GM11168 (cell line): ENCODE measurements around the gene CD300H.
"Not testable (repeated sequence)": the region's sequence is repeated elsewhere in the genome, so short reads cannot be mapped to it uniquely, and the experiment has no call there.

ENCODE experiments used
- in situ Hi-C: fragments of 300-500 bp; cut with MboI; formaldehyde crosslinking; loops from one replicate; pipeline ENCODE4 v1.12.0; 2022; ENCODE audit warnings: low sequenced_read_pairs; ENCODE audit not compliant: unreplicated experiment

The CD300H gene

DNA sequence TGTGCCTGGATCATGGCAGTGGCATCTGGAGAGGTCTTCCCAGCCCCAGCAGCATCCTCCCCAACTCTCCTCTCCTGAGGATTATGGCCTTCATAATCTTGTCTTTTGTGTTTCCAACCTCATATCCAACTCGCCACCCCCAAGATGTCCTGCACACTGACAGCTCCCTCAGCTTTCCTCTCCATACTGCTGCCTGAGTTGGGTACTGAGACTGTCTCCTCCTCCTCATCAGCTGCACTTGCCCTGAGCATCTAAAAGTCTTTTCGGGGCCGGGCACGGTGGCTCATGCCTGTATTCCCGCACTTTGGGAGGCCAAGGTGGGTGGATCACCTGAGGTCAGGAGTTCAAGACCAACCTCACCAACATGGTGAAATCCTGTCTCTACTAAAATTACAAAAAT, 38.1 kb downstream of the CD300H start:
- in situ Hi-C loops, result no loop called here

DNA sequence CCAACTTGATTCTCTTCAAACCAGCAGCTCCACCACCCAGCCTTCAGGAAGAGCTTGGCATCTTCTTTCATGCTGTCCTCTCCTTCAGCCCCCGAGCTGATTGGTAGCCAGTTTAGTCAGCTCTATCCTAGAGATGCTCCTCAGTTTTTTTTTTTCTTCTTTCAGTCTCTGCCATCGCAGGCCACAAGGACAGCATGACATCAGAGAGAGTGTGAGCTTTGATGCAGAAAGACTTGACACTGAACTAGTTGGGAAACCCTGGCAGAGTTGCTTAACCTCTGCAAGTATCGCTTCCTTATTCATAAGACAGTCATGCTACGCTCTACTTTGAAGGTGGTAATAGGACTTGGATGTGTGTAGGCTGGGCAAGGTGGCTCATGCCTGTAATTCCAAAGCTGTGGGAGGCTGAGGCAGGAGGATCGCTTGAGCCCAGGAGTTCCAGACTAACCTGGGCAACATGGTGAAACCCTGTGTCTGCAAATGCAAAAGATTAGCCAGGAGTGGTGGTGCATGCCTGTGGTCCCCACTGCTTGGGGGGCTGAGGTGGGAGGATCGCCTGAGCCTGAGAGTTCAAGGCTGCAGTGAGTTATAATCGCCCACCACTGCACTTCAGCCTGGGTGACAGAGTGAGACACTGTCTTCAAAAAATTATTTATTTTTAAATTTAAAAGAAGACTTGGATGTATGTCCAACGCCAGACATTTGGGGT, 38.7 kb downstream of the CD300H start:
- in situ Hi-C loops, result no loop called here

DNA sequence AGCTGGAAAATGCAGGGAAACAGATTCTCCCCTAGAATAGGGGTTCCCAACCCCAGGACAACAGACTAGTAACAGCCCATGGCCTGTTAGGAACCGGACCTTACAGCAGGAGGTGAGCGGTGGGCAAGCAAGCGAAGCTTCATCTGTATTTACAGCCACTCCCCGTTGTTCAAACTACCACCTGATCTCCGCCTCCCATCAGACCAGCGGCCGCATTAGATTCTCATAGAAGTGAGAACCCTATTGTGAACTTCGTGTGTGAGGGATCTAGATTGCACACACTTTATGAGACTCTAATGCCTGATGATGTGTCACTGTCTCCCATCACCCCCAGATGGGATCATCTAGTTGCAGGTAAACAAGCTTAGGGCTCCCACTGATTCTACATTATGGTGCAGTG, 39.6 kb downstream of the CD300H start:
- in situ Hi-C loops, result no loop called here

DNA sequence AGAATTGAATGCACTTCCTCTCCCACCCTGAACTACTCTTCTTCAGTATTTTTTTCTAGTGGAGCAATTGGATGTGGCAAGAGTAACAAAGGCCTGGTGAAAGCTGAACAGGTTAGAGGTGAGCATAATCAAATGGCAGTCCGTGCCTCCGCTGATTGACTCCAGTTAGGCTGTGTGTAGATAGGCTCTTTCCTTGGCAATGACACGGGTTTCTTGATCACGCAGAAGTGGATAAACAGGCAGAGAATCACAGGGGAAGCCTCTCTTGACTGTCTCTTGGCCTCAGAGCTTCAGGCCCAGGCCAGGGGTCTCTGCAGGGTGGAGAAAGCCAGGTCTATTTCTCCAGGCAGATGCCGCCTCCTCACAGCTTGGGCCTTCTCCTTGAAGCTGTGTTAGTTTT, 40.2 kb downstream of the CD300H start:
- in situ Hi-C loops, result no loop called here

DNA sequence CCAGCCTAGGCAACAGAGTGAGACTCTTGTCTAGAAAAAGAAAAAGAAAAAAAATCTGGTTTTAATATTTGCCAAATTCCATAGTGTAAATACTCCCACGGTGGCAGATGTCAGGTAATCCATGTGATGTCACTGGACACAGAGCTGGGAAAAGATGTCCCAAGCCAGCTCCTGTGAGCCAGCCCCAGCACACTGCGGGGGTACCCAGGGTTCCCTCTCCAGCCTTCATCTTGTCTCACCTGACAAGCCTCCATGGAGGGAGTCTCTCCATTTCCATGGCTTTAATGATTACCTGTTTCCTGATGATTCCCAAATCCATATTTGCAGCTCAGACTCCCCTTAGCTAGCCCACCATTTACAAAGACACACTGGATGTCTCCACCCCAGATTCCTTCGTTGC, 40.6 kb downstream of the CD300H start:
- in situ Hi-C loops, result no loop called here

DNA sequence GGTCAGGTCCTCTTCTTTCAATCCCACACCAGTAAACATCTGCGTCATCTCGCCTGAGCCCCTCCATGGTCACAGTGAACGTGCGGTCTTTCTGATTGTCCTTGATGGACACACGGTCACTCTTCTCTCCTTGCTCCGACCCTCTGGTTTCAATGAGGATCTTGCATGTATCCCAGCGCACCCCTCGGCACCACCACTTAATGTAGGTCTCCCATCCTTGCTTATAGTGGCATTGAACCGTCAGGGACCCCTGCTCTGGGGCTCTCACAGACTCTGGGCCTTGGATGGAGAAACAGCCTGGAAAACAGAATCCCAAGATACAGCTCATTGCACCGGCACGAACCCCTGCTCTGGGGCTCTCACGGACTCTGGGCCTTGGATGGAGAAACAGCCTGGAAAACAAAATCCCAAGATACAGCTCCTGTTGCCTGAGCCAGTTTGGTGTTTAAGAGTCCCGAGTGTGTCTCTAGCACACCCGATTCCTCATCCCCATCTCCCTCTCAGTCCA, 41.5 kb downstream of the CD300H start:
- in situ Hi-C loops, result no loop called here

DNA sequence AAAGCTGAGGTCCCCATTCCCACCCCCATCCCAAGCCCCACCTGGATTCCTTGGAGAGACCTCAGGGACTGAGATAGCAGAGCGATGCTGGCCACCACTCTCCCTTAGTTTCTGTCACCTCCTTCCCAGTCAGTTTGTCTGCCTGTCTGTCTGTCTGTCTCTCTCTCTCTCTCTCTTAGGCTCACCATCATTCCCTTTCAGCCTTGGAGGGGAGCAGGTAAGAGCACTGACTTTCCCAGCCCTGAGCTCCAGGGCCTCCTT, 41.9 kb downstream of the CD300H start:
- in situ Hi-C loops, result no loop called here

DNA sequence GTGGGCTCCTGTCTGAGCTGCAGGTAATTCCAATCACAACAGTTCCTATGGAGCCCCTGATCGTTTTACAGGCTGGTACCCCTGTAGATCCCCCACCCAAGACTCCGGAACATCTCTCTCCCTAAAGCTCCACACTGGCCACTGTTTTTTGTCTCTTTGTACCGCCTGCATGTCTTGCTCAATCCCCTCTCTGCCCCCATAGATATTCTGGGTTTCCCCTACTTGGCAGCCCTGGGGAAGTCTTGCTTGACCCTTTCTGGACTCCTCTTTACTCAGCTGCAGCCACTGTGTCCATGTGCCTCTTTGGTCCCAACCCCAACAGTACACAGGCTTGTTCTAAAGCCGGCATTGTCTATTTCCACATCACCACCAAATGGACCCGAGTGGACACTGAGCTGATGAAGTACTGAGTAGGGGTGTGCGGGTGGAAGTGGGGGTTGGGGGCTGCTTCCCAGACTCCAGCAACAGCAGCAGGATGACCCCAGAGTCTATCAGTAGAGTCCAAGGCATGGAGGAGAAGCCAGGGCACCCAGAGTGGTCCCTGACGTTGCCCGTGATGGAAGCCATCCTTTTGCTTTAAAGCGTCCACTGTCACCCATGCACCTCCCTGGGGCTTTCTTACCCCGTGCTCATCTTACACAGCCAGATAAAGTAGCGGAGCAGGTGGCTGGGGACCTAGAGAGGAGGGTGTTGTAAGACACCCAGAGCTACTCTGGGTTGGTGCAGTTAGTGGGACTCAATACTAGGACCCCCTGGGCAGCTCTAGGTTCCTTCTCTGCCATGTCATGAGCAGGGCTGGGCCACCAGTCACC, 42.5 kb downstream of the CD300H start:
- in situ Hi-C loops, result no loop called here

DNA sequence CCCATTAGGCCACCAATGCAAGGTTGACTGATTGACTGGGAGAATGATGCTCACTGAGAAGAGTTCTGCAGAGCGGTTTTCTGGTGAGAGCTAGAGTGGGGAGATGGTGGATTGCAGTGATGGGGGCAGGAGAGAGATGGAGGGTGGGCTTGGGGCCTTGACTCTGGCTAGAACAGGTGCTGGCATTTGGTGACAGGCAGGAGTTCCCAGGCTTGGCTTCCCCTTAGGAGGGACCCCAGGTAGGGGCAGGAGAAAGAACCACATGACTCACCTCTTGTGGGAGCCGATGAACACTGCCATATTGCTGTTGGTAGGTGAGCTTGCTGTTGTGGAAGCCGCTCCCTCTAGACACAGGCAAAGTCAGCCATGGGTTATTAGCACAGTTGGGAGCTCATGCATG, 44.0 kb downstream of the CD300H start:
- in situ Hi-C loops, result no loop called here

DNA sequence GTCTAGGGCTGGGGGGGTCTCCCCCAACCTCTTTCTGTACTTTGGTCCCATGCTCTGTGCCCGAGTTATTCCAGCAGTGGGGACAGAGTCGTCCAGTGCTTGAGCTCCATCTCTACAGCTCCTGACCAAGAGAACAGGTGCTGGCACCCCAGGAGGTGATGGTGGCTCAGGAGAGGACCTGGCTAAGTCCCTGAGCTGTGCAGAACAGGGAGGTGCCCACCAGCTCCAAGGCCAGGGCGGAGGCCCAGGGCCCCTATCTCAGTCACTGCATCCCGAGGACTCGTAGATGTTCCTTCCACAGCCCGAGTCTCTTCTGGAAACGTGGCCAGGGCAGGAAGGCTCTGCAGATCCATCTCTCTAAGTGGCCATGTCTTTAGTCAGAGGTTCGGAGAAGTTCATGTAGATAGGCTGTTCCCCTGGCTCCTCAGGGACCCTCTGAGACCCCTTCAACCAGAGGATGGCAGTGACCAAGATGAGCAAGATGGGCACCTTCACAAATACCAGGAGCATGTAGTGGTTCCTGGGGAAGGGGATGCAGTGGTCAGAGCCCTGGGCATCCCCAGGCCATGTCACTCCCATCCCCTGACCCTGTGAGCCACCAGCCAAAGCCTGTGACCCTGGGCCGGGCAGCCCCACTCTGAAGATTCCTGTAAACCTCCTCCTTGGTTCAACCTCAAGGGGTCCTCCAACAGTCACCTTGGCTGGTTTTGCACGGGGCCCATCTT, 44.8 kb downstream of the CD300H start:
- in situ Hi-C loops, result no loop called here

DNA sequence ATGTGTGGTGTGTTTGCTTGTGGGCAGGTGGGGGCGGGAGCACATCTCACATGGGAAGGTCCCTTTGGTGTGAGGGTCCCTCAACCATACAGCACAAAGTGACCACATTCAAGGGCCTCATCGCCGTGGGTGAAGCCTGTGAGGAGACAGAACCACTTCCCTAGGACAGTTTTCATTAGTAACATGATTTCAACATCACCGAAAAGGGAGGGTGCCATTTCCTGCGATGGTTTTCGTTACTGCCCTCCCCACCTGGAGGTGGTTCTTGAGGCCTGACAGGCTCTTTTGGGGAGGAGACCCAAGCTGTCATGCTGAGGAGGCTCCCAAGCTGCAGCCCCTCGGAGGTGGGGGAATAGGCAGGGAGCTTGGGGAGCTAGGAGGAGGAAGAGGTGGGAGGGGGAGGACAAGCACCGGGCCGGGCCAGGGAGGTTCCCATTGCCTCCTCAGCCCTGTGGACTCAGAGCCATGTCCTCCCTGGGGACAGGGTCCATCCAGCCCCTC, 45.6 kb downstream of the CD300H start:
- in situ Hi-C loops, result no loop called here

DNA sequence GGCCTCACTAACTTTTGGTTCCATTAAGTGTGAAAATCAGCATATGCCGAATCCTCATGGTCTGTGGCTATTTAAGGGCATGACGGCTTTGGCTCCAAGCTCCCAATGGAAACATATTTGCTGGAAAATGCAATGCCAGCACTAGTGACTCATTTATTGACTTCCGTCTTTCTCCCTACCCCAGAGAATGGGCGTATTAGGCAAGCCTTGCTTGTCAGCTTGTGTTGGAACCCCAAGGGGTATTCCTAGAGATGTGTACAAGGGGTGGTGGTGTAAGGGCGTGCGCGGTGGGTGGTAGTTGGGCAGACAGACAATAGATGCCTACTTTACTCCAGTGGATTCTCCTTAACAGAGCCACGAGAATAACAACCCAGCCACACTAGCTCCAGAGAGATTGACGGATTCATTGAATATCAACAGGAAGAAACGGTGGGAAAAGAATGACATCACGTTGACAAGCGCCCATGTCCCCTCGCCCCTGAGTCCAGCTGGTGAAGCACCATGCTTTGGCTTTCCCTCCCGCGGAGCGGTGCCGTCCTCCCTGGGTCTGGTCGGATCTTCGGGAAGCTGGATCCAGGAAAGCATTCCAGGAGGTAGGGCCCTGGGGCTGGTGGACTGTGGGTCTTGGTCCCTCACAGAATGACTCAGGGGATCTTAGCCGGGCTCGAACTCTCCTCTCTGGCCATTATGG, 46.4 kb downstream of the CD300H start:
- in situ Hi-C loops, result no loop called here

DNA sequence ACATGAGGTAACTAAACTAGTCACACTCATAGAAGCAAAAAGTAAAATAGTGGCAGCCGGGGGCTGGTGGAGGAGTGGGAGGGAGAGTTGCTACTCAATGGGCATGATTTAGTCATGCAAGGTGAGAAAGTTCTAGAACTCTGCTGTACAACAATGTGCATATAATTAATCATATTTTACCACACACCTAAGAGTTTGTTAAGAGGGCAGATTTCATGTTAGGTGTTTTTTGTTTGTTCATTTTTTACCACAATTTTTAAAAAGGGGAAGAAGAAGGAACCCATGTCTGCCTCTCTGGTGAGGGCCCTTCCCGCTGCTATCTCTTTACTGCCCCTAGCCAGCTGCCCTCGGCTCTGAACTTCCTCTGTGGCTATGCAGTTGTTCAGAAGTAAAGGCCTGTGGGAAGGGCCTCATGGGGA, 47.3 kb downstream of the CD300H start:
- in situ Hi-C loops, result no loop called here

DNA sequence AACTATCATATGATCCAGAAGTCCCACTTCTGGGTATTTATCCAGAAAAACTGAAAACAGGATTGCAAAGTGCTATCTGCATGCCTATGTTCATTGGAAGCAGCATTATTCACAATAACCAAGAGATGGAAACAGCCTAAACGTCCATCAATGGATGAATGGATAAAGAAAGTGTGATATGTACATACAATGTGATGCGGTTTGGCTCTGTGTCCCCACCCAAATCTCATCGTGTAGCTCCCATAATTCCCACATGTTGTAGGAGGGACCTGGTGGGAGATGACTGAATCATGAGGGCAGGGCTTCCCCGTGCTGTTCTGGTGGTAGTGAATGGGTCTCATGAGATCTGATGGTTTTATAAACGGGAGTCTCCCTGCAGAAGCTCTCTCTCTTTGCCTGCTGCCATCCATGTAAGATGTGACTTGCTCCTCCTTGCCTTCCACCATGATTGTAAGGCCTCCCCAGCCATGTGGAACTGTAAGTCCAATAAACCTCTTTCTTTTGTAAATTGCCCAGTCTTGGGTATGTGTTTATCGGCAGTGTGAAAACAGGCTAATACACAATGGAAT, 48.8 kb downstream of the CD300H start:
- in situ Hi-C loops, result not testable (repeated sequence)

DNA sequence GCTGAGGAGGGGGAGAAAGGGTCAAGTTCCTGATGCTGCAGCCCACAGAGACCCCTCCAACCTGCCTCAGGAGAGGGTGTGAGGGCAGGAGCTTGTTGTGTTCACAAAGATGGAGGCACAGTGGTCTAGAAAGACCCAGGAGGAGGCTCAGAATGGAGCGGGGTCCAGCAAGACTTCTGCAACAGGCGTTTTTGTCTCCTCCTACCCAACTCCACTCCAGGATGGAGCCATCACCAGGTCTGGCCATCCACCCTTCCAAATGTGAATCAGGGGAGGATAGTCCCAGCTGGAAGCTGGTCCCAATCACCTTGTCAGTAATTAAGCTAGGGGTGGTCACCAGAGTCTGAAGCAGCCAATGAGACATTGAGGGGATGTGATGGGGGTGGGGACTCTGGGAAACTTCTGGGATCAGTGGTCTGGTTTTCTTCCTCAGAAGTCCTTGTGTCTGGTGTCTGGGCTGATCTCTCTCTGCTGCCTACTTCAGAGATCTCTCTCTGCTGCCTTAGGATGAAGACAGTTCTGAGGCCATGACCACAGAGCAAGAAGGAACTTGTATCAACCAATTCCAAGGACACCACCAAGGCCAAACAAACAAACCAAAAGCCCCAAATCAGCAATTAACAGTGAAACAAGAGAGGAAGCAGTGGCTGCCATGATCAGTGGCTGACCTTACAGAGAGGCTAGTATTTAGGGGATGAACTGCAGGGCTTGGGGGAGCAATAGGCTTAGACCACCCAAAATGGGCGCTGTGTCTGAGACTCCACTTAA, 50.6 kb downstream of the CD300H start:
- in situ Hi-C loops, result no loop called here

DNA sequence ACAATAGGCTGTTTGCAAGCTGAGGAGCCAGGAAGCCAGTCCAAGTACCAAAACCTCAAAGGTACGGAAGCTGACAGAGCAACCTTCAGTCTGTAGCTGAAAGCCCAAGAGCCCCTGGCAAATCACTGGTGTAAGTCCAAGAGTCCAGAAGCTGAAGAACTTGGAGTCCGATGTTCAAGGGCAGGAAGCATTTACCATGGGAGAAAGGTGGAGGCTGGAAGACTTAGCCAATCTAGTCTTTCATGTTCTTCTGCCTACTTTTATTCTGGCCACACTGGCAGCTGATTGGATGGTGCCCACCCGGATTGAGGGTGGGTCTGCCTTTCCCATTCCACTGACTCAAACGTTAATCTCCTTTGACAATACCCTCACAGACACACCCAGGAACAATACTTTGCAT, 51.4 kb downstream of the CD300H start:
- in situ Hi-C loops, result no loop called here

DNA sequence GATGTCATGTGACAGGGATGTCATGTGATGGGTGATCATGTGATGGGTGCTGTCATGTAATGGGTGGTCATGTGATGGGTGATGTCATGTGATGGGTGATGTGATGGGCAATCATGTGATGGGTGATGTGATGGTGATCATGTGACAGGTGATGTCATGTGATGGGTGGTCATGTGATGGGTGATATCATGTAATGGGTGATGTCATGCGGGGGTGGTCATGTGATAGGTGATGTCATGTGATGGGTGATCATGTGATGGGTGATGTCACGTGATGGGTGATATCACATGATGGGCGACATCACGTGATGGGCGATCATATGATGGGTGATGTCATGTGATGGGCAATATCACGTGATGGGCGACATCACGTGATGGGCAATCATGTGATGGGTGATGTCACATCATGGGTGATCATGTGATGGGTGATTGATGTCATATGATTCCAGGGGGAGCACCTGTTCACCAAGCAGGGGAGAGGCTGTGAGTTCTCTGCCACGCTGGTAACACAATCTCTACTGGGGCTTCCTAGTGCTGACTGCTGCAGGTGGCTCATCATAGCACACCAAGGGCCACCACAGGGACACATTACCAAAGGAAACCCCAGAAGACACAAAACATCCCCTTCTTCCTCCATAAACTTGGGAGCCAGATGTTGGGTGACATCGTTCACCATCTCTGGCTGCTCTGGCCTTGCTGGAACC, 52.5 kb downstream of the CD300H start:
- in situ Hi-C loops, result no loop called here

DNA sequence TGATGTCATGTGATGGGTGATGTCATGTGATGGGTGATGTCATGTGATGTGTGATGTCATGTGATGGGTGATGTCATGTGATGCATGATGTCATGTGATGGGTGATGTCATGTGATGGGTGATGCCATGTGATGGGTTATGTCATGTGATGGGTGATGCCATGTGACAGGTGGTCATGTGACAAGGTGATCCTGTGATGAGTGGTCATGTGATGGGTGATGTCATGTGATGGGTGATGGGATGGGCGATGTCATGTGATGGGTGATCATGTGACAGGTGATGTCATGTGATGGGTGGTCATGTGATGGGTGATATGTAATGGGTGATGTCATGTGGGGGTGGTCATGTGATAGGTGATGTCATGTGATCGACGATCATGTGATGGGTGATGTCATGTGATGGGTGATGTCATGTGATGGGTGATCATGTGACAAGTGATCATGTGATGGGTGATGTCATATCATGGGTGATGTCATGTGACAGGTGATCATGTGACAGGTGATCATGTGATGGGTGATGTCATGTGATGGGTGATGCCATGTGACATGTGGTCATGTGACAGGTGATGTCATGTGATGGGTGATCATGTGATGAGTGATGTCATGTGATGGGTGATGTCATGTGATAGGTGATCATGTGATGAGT, 53.2 kb downstream of the CD300H start:
- in situ Hi-C loops, result no loop called here
